GM23338 (cell line): ENCODE data around the gene TMEM14B. TPM values are rescaled to one million over a fixed set of nuclear protein-coding genes. Genes with fewer than 3 reads are reported as not detected.

Experiments used
- ATAC-seq: fragments of 200-7000 bp; cut with Tn5 transposase; 3 replicates; pipeline ENCODE4 v1.9.1; 2020
- DNase-seq: peaks from one replicate; pipeline ENCODE4 v3.0.0-alpha.2; 2015; ENCODE audit warnings: low spot score
- H2AFZ ChIP-seq: fragments of 200-600 bp; sonication (generic); 2 replicates; pipeline ENCODE4 v1.8.0; 2016; ENCODE audit warnings: antibody characterized with exemption, mild to moderate bottlenecking, moderate library complexity
- H3F3A ChIP-seq: fragments of 200-600 bp; sonication (generic); replicated peaks from 2 replicates; pipeline ENCODE4 v1.8.0; 2017; ENCODE audit warnings: antibody characterized with exemption, mixed run types, low read depth
- H3K27ac ChIP-seq: fragments of 200-600 bp; sonication (generic); 2 replicates; pipeline ENCODE4 v1.6.1; 2016; ENCODE audit warnings: low read depth
- H3K27me3 ChIP-seq: fragments of 200-600 bp; sonication (generic); 2 replicates; pipeline ENCODE4 v1.8.0; 2016; ENCODE audit warnings: mild to moderate bottlenecking, mixed run types, moderate library complexity; ENCODE audit not compliant: insufficient read depth
- H3K36me3 ChIP-seq: fragments of 200-600 bp; sonication (generic); 2 replicates; pipeline ENCODE4 v1.8.0; 2016; ENCODE audit warnings: mild to moderate bottlenecking; ENCODE audit not compliant: insufficient read depth
- H3K4me1 ChIP-seq: fragments of 200-600 bp; sonication (generic); 2 replicates; pipeline ENCODE4 v1.8.0; 2016; ENCODE audit warnings: mild to moderate bottlenecking, moderate library complexity; ENCODE audit not compliant: insufficient read depth
- H3K4me2 ChIP-seq: fragments of 200-600 bp; sonication (generic); 2 replicates; pipeline ENCODE4 v1.7.1; 2017; ENCODE audit warnings: mixed run types
- H3K4me3 ChIP-seq: fragments of 200-600 bp; sonication (generic); 2 replicates; pipeline ENCODE4 v1.6.1; 2016; ENCODE audit warnings: mixed run types
- H3K79me2 ChIP-seq: fragments of 200-600 bp; sonication (generic); replicated peaks from 2 replicates; pipeline ENCODE4 v1.8.0; 2017; ENCODE audit warnings: mild to moderate bottlenecking; ENCODE audit not compliant: insufficient read depth
- H3K9me2 ChIP-seq: fragments of 200-600 bp; sonication (generic); 2 replicates; pipeline ENCODE4 v1.8.0; 2017; ENCODE audit not compliant: insufficient read depth
- H4K20me1 ChIP-seq: fragments of 200-600 bp; sonication (generic); replicated peaks from 2 replicates; pipeline ENCODE4 v1.8.0; 2017; ENCODE audit warnings: mild to moderate bottlenecking; ENCODE audit not compliant: insufficient read depth
- H3K27ac Mint-ChIP-seq: 2 replicates; pipeline ENCODE4 v1.8.0; 2020; ENCODE audit warnings: inconsistent platforms, mild to moderate bottlenecking, moderate library complexity, mixed read lengths
- H3K27me3 Mint-ChIP-seq: 3 replicates; pipeline ENCODE4 v1.8.0; 2022; ENCODE audit warnings: low read depth, mild to moderate bottlenecking, moderate library complexity, mixed read lengths, inconsistent platforms; ENCODE audit not compliant: insufficient read depth, poor library complexity
- H3K36me3 Mint-ChIP-seq: 3 replicates; pipeline ENCODE4 v1.8.0; 2021; ENCODE audit warnings: low read depth, mild to moderate bottlenecking, inconsistent platforms, moderate library complexity, mixed read lengths
- H3K4me1 Mint-ChIP-seq: 3 replicates; pipeline ENCODE4 v1.8.0; 2020; ENCODE audit warnings: mild to moderate bottlenecking, inconsistent platforms, mixed read lengths
- H3K4me3 Mint-ChIP-seq: 3 replicates; pipeline ENCODE4 v1.8.0; 2021; ENCODE audit warnings: moderate library complexity, mild to moderate bottlenecking, inconsistent platforms, mixed read lengths
- H3K9me3 Mint-ChIP-seq: 3 replicates; pipeline ENCODE4 v1.8.0; 2020; ENCODE audit warnings: moderate library complexity, mild to moderate bottlenecking, inconsistent platforms, mixed read lengths
- CREB1 ChIP-seq: fragments of 250-450 bp; sonication (Bioruptor Pico); IDR thresholded peaks from 2 replicates; pipeline ENCODE4 v1.5.0; 2020; ENCODE audit warnings: low read depth, mild to moderate bottlenecking, moderate library complexity
- EZH2 ChIP-seq: fragments of 200-600 bp; sonication (generic); IDR thresholded peaks from one replicate; pipeline ENCODE4 v1.8.0; 2017; ENCODE audit warnings: antibody characterized with exemption, mild to moderate bottlenecking, low read depth; ENCODE audit not compliant: unreplicated experiment
- EZH2phosphoT487 ChIP-seq: fragments of 200-600 bp; sonication (generic); IDR thresholded peaks from one replicate; pipeline ENCODE4 v1.8.1; 2018; ENCODE audit warnings: antibody characterized with exemption; ENCODE audit not compliant: unreplicated experiment
- JUNB ChIP-seq: IDR thresholded peaks from one replicate; pipeline ENCODE4 v1.6.1; 2016; ENCODE audit warnings: antibody characterized with exemption; ENCODE audit not compliant: unreplicated experiment
- NANOG ChIP-seq: IDR thresholded peaks from 2 replicates; pipeline ENCODE4 v1.6.1; 2016; ENCODE audit warnings: antibody characterized with exemption, borderline replicate concordance
- POLR2AphosphoS5 ChIP-seq: IDR thresholded peaks from 2 replicates; pipeline ENCODE4 v1.6.1; 2016; ENCODE audit warnings: antibody characterized with exemption, low read depth
- STAT1 ChIP-seq: IDR thresholded peaks from one replicate; pipeline ENCODE4 v1.6.1; 2016; ENCODE audit warnings: antibody characterized with exemption; ENCODE audit not compliant: unreplicated experiment
- ZNF114 ChIP-seq: fragments of 250-450 bp; sonication (Bioruptor Pico); IDR thresholded peaks from 2 replicates; pipeline ENCODE4 v1.5.0; 2020; ENCODE audit warnings: mild to moderate bottlenecking, moderate library complexity
- ZNF331 ChIP-seq: fragments of 250-450 bp; sonication (Bioruptor Pico); IDR thresholded peaks from 2 replicates; pipeline ENCODE4 v1.5.0; 2020; ENCODE audit warnings: low read depth, mild to moderate bottlenecking, moderate library complexity
- polyA plus RNA-seq: library from polyadenylated mRNA; unstranded; fragments of >200 nt; fragmentation: Nextera tagmentation; extraction: Ambion mirVana; gene quantifications from 2 replicates; pipeline ENCODE4 v1.2.1, GENCODE V29; 2016
- total RNA-seq: library from RNA; depleted of rRNA; stranded (reverse); fragments of >200 nt; shearing (Covaris generic); gene quantifications from 2 replicates; pipeline ENCODE4 v1.2.3, GENCODE V29; 2014
- TF ChIP-seq, protein P1 (sequence below): IDR thresholded peaks from one replicate; pipeline ENCODE4 v1.6.1; 2018; ENCODE audit warnings: antibody characterized with exemption; ENCODE audit not compliant: unreplicated experiment
- TF ChIP-seq, protein P2 (sequence below): fragments of 250-450 bp; sonication (Bioruptor Pico); IDR thresholded peaks from 2 replicates; pipeline ENCODE4 v1.5.0; 2020; ENCODE audit warnings: mild to moderate bottlenecking, moderate library complexity

Gene TMEM14B
- total and polyA plus RNA-seq, 2 experiments from 2014 or later, result 104 to 210 TPM

DNA sequence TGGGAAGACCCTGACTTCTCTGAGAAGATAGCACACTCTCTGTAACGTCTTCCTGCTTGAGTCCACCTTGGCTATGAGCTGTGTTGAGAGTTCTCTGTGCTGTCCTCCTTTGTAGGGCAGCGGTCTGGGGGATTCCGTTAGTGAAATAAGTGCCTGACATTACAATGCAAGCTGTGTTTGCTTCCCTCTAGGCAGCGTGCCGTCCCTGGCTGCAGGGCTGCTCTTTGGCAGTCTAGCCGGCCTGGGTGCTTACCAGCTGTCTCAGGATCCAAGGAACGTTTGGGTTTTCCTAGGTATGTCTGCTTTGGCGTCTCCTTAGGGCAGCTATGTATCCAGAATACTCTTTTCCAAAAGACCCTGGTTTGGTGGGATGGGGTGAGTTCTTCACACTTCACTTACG is 21.9 kb upstream of the TMEM14B start:
- Histone ChIP-seq H4K20me1 (no peaks in the 10 kb centered on the region), H2AFZ (no peak overlapping the region), H3K36me3 (peaks cover 7% of the 10 kb centered on the region; the same call in 1 of the 2 replicates), H3K4me3 (no peak overlapping the region), H3K9me2 (no peaks in the 10 kb centered on the region), H3F3A (peaks cover 23% of the 10 kb centered on the region), H3K4me2 (no peak overlapping the region), H3K79me2 (peaks cover 29% of the 10 kb centered on the region), H3K4me1 (peaks cover 19% of the 10 kb centered on the region), H3K27ac (no peak overlapping the region), H3K27me3 (no peaks in the 10 kb centered on the region)
- no peak overlapping the region; the same call in 1 of the 2 replicates for H3K27ac Mint-ChIP-seq
- H3K36me3 Mint-ChIP-seq, result peaks cover 60% of the 10 kb centered on the region
- no peak overlapping the region for H3K4me3 Mint-ChIP-seq
- no peak for TF ChIP-seq CREB1
- no peak for TF ChIP-seq JUNB
- no peak for TF ChIP-seq ZNF331
- TF ChIP-seq EZH2, result no peak
- no peak for TF ChIP-seq NANOG
- no peak for TF ChIP-seq POLR2AphosphoS5
- TF ChIP-seq ZNF114, result no peak
- TF ChIP-seq EZH2phosphoT487, result no peak
- TF ChIP-seq, protein P1, sequence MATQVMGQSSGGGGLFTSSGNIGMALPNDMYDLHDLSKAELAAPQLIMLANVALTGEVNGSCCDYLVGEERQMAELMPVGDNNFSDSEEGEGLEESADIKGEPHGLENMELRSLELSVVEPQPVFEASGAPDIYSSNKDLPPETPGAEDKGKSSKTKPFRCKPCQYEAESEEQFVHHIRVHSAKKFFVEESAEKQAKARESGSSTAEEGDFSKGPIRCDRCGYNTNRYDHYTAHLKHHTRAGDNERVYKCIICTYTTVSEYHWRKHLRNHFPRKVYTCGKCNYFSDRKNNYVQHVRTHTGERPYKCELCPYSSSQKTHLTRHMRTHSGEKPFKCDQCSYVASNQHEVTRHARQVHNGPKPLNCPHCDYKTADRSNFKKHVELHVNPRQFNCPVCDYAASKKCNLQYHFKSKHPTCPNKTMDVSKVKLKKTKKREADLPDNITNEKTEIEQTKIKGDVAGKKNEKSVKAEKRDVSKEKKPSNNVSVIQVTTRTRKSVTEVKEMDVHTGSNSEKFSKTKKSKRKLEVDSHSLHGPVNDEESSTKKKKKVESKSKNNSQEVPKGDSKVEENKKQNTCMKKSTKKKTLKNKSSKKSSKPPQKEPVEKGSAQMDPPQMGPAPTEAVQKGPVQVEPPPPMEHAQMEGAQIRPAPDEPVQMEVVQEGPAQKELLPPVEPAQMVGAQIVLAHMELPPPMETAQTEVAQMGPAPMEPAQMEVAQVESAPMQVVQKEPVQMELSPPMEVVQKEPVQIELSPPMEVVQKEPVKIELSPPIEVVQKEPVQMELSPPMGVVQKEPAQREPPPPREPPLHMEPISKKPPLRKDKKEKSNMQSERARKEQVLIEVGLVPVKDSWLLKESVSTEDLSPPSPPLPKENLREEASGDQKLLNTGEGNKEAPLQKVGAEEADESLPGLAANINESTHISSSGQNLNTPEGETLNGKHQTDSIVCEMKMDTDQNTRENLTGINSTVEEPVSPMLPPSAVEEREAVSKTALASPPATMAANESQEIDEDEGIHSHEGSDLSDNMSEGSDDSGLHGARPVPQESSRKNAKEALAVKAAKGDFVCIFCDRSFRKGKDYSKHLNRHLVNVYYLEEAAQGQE, result no peak
- no peak for TF ChIP-seq STAT1
- TF ChIP-seq, protein P2, sequence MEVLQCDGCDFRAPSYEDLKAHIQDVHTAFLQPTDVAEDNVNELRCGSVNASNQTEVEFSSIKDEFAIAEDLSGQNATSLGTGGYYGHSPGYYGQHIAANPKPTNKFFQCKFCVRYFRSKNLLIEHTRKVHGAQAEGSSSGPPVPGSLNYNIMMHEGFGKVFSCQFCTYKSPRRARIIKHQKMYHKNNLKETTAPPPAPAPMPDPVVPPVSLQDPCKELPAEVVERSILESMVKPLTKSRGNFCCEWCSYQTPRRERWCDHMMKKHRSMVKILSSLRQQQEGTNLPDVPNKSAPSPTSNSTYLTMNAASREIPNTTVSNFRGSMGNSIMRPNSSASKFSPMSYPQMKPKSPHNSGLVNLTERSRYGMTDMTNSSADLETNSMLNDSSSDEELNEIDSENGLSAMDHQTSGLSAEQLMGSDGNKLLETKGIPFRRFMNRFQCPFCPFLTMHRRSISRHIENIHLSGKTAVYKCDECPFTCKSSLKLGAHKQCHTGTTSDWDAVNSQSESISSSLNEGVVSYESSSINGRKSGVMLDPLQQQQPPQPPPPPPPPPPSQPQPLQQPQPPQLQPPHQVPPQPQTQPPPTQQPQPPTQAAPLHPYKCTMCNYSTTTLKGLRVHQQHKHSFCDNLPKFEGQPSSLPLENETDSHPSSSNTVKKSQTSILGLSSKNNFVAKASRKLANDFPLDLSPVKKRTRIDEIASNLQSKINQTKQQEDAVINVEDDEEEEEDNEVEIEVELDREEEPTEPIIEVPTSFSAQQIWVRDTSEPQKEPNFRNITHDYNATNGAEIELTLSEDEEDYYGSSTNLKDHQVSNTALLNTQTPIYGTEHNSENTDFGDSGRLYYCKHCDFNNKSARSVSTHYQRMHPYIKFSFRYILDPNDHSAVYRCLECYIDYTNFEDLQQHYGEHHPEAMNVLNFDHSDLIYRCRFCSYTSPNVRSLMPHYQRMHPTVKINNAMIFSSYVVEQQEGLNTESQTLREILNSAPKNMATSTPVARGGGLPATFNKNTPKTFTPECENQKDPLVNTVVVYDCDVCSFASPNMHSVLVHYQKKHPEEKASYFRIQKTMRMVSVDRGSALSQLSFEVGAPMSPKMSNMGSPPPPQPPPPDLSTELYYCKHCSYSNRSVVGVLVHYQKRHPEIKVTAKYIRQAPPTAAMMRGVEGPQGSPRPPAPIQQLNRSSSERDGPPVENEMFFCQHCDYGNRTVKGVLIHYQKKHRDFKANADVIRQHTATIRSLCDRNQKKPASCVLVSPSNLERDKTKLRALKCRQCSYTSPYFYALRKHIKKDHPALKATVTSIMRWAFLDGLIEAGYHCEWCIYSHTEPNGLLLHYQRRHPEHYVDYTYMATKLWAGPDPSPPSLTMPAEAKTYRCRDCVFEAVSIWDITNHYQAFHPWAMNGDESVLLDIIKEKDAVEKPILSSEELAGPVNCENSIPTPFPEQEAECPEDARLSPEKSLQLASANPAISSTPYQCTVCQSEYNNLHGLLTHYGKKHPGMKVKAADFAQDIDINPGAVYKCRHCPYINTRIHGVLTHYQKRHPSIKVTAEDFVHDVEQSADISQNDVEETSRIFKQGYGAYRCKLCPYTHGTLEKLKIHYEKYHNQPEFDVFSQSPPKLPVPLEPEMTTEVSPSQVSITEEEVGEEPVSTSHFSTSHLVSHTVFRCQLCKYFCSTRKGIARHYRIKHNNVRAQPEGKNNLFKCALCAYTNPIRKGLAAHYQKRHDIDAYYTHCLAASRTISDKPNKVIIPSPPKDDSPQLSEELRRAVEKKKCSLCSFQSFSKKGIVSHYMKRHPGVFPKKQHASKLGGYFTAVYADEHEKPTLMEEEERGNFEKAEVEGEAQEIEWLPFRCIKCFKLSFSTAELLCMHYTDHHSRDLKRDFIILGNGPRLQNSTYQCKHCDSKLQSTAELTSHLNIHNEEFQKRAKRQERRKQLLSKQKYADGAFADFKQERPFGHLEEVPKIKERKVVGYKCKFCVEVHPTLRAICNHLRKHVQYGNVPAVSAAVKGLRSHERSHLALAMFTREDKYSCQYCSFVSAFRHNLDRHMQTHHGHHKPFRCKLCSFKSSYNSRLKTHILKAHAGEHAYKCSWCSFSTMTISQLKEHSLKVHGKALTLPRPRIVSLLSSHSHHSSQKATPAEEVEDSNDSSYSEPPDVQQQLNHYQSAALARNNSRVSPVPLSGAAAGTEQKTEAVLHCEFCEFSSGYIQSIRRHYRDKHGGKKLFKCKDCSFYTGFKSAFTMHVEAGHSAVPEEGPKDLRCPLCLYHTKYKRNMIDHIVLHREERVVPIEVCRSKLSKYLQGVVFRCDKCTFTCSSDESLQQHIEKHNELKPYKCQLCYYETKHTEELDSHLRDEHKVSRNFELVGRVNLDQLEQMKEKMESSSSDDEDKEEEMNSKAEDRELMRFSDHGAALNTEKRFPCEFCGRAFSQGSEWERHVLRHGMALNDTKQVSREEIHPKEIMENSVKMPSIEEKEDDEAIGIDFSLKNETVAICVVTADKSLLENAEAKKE, result no peak
- peaks cover 10% of the 10 kb centered on the region; the same call in 1 of the 3 replicates for H3K9me3 Mint-ChIP-seq
- H3K4me1 Mint-ChIP-seq, result peaks cover 26% of the 10 kb centered on the region
- no peak for ATAC-seq
- no peak for DNase-seq
- H3K27me3 Mint-ChIP-seq, result peaks cover 8% of the 10 kb centered on the region
